ENCODE results near the gene COL8A2.

- TF ChIP-seq ZNF274 (IDR thresholded peaks at IDR 0.05; ENCODE audit: low read depth, low read length) (no peak), YY1 (IDR thresholded peaks at IDR 0.05; ENCODE audit: insufficient read depth, insufficient read length) (no peak)
These were observed 29.3 kb upstream of the COL8A2 start for GRCh38 chr1:36154335-36154734.

All from NT2/D1 (cell line).